HepG2 (cell line): Measurements from ENCODE around the gene KIRREL3. TPM values are rescaled to one million over a fixed set of nuclear protein-coding genes. Genes with fewer than 3 reads are reported as not detected.

Experiments
- AHDC1 ChIP-seq: sonication (generic); formaldehyde crosslinking; IDR thresholded peaks from 2 replicates; pipeline ENCODE4 v1.5.1; 2020; ENCODE audit warnings: mild to moderate bottlenecking, missing genetic modification reagents, borderline replicate concordance
- ELF1 ChIP-seq: sonication (generic); formaldehyde crosslinking; IDR thresholded peaks from 2 replicates; pipeline ENCODE4 v1.4.0; 2020; ENCODE audit warnings: missing genetic modification reagents
- KLF6 ChIP-seq: IDR thresholded peaks from 2 replicates; pipeline ENCODE4 v1.8.0; 2016; ENCODE audit warnings: missing biosample characterization, missing genetic modification reagents
- MAX ChIP-seq: IDR thresholded peaks from 2 replicates; pipeline ENCODE4 v1.6.1; 2012; ENCODE audit warnings: inconsistent platforms
- ZNF20 ChIP-seq: sonication (generic); formaldehyde crosslinking; IDR thresholded peaks from 2 replicates; pipeline ENCODE4 v1.4.0; 2020; ENCODE audit warnings: mild to moderate bottlenecking, moderate library complexity, missing genetic modification reagents
- ZNF710 ChIP-seq: sonication (generic); formaldehyde crosslinking; IDR thresholded peaks from 2 replicates; pipeline ENCODE4 v1.5.0; 2020; ENCODE audit warnings: mild to moderate bottlenecking, missing genetic modification reagents, borderline replicate concordance
- polyA plus RNA-seq, 8 experiments: library from polyadenylated mRNA; depleted of rRNA in 3 of 8; stranded (reverse) in 7 of 8; unstranded in 1 of 8; fragments of >200 nt; fragmentation: Illumina TruSeq in 4 of 8; extraction: Trizol in 4 of 8; gene quantifications; 2 replicates each; pipeline versions ENCODE4 v1.2.1 to v1.2.3, GENCODE V29; 2011 to 2016; ENCODE audit warnings: low read depth in 4 of 8, missing spikeins in 1 of 8, mixed read lengths in 1 of 8; ENCODE audit not compliant: insufficient read depth in 1 of 8
- total RNA-seq, 5 experiments: library from RNA; depleted of rRNA; stranded (reverse); fragments of >200 nt; fragmentation: Illumina TruSeq; extraction: Trizol; gene quantifications; 2 replicates each; pipeline ENCODE4 v1.2.3, GENCODE V29; 2016; ENCODE audit warnings: low read depth in 1 of 5

The KIRREL3 gene
- total and polyA plus RNA-seq, 2 of the 13 experiments (the other 11 are each of a cell fraction or from before 2014, with no cell fraction given), result not detected

GRCh38 chr11:126703662-126704061 is 296.9 kb downstream of the KIRREL3 start (continued):
- no peak for TF ChIP-seq AHDC1 (CRISPR knock-in tag)
- no peak for TF ChIP-seq ZNF20 (CRISPR knock-in tag)
- no peak for TF ChIP-seq ELF1 (CRISPR knock-in tag)
- no peak for TF ChIP-seq MAX
- no peak for TF ChIP-seq ZNF710 (CRISPR knock-in tag)
- TF ChIP-seq KLF6 (CRISPR knock-in tag), result no peak
- TF ChIP-seq, all 625 proteins: peak for 0
